Measurements from ENCODE around the gene TCERG1L. TPM values are rescaled to one million over a fixed set of nuclear protein-coding genes. Genes with fewer than 3 reads are reported as not detected.

The TCERG1L gene
- total RNA-seq, 2 donors from 2014 or later = not detected

DNA sequence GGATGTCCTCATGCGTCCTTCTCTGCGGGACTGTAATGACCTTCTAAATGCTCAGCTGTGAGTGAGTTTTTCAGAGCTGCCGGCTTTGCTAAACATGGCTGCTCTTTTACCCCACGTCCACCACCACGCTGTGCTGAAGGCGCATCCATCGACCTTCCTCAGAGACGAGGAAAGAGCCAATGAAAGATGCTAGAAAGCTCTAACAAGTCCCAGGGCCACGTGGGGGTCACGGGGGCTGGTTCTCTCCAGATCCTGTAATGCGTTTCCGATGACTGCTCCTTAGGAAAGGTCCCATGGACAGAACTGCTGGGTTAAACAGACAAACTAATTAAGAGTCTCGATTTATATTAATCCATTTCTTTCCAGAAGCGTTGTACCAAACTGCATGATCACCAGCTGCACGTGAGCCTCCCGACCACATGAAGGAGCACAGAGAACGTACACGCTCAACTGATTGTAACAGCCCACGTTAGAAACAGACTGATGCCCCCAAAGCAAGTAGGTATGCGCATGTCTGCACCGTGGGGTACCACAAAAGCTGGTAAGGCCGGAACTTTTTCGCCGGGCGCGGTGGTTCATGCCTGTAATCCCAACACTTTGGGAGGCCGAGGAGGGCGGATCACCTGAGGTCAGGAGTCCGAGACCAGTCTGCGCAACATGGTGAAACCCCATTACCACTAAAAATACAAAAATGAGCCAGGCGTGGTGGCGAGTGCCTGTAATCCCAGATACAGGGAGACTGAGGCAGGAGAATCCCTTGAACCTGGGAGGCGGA lies 109.6 kb downstream of the TCERG1L start:
- no peak overlapping the region for H3K27ac ChIP-seq
- TF ChIP-seq, protein P1, sequence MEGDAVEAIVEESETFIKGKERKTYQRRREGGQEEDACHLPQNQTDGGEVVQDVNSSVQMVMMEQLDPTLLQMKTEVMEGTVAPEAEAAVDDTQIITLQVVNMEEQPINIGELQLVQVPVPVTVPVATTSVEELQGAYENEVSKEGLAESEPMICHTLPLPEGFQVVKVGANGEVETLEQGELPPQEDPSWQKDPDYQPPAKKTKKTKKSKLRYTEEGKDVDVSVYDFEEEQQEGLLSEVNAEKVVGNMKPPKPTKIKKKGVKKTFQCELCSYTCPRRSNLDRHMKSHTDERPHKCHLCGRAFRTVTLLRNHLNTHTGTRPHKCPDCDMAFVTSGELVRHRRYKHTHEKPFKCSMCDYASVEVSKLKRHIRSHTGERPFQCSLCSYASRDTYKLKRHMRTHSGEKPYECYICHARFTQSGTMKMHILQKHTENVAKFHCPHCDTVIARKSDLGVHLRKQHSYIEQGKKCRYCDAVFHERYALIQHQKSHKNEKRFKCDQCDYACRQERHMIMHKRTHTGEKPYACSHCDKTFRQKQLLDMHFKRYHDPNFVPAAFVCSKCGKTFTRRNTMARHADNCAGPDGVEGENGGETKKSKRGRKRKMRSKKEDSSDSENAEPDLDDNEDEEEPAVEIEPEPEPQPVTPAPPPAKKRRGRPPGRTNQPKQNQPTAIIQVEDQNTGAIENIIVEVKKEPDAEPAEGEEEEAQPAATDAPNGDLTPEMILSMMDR (IDR thresholded peaks at IDR 0.05) = no peak
- H3K4me3 ChIP-seq = no peak overlapping the region
- H3K27me3 ChIP-seq (replicated peaks; ENCODE audit: insufficient read depth) = no peaks in the 10 kb centered on the region
- ATAC-seq (ENCODE audit: insufficient number of reproducible peaks, low FRiP score, low read depth) (no peak), DNase-seq (ENCODE audit: low spot score) (no peak)
- no peaks in the 10 kb centered on the region for H3K9me3 ChIP-seq
- H3K4me1 ChIP-seq (ENCODE audit: control insufficient read depth in 1 of 2, low read depth in 2 of 2) = no peaks in the 10 kb centered on the region
- no peaks in the 10 kb centered on the region for H3K36me3 ChIP-seq

DNA sequence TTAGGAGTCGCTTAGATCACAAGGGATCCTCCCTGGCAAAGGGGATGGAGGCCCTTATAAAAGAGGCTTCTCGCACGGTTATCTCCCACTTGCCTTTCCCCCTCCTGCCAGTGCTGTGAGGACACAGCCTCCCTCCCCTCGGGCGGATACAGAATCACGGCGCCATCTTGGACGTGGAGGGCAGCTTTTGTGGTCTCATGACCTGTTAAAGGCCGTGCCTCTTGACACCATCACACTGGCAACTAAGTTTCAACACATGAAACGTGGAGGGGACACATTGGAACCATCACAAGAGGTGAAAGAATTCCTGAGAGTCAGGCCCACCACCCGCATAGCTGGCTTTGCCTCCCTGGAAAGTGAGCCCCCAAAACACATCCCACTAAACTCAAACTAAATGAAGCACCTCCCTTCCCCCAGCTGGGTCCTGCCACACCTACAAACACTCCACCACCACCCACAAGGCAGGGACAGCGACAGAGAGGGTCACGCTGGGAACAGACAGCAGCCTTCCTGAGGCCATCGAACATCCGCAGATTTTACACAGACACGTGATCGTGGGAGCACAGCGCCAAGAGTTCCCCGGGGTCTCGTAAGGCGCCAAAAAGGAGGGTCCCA lies 110.6 kb downstream of the TCERG1L start:
- ATAC-seq (ENCODE audit: insufficient number of reproducible peaks, low FRiP score, low read depth) = no peak
- no peak overlapping the region for H3K27ac ChIP-seq
- TF ChIP-seq, protein P1 (IDR thresholded peaks at IDR 0.05) = no peak
- no peaks in the 10 kb centered on the region for H3K36me3 ChIP-seq
- no peak for DNase-seq (ENCODE audit: low spot score)
- H3K4me1 ChIP-seq (ENCODE audit: control insufficient read depth in 1 of 2, low read depth in 2 of 2) = no peaks in the 10 kb centered on the region
- no peaks in the 10 kb centered on the region for H3K27me3 ChIP-seq (replicated peaks; ENCODE audit: insufficient read depth)
- no peaks in the 10 kb centered on the region for H3K9me3 ChIP-seq
- H3K4me3 ChIP-seq = no peak overlapping the region

DNA sequence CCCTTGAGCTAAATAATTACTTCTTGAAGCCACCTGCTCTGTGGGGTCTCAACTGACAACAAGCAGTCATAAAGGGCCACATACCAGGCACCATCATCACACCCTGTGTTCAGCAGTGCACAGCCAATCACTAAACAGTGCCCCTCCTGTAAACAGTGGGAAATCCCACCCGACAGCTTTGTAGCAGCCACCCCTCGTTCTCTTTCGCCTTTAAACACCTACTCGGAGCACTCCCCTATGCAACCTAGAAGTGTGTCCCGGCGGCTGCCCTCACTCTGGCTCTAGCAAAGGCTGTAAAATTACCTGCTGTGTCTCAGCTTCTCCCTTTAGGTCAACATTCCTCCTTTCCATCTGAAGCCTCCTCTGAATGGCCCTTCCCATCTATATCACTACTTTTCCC lies 111.9 kb downstream of the TCERG1L start:
- Histone ChIP-seq H3K4me1 (ENCODE audit: control insufficient read depth in 1 of 2, low read depth in 2 of 2) (no peaks in the 10 kb centered on the region), H3K36me3 (no peaks in the 10 kb centered on the region), H3K4me3 (no peak overlapping the region), H3K27ac (no peak overlapping the region), H3K9me3 (no peaks in the 10 kb centered on the region), H3K27me3 (replicated peaks; ENCODE audit: insufficient read depth) (no peaks in the 10 kb centered on the region)
- ATAC-seq (ENCODE audit: insufficient number of reproducible peaks, low FRiP score, low read depth) (no peak), DNase-seq (ENCODE audit: low spot score) (no peak)
- TF ChIP-seq, protein P1 (IDR thresholded peaks at IDR 0.05) = no peak

DNA sequence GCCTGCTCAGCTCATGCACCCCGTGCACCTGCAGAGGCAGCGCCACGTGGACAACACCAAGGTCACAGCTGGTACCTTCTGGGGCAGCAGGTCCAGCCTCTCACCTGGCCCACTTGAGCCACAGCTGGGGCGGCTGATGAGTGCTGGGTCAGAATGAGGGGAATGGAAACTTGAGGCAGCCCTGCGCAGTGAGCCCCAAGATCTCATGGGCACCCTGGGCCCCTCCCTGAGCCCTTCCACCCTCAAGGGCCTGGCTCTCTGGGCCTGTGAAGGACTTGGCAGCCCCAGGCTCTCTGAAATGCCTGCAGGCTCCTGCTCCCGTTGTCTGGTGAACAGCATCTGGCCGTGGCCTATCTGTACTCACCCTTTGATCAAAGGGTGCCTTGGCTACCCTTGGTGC lies 112.7 kb downstream of the TCERG1L start:
- Histone ChIP-seq H3K9me3 (no peaks in the 10 kb centered on the region), H3K27me3 (replicated peaks; ENCODE audit: insufficient read depth) (no peaks in the 10 kb centered on the region), H3K27ac (no peak overlapping the region), H3K4me3 (no peak overlapping the region), H3K36me3 (no peaks in the 10 kb centered on the region), H3K4me1 (ENCODE audit: control insufficient read depth in 1 of 2, low read depth in 2 of 2) (no peaks in the 10 kb centered on the region)
- TF ChIP-seq, protein P1 (IDR thresholded peaks at IDR 0.05) = no peak
- no peak for DNase-seq (ENCODE audit: low spot score)
- ATAC-seq (ENCODE audit: insufficient number of reproducible peaks, low FRiP score, low read depth) = no peak

DNA sequence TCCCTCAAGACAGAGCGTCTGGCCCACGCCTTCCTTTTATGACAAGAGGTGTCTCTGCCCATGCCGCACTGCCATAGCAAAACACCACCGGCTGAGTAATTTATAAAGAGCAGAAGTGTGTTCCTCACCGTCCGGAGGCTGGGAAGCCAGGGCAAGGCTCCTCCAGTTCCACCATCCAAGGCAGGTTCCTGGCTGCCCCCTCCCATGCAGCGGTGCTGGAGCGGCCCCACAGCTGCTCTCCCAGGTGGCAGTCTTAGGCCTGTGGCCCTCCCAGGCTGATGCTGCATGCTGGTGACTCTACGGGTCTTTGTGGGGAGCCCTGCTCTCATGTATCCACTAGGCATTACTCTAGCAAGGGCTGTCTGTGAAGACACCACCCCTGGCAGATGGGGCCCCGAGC lies 113.1 kb downstream of the TCERG1L start:
- Histone ChIP-seq H3K27ac (no peak overlapping the region), H3K36me3 (no peaks in the 10 kb centered on the region), H3K4me3 (no peak overlapping the region), H3K4me1 (ENCODE audit: control insufficient read depth in 1 of 2, low read depth in 2 of 2) (no peaks in the 10 kb centered on the region), H3K9me3 (no peaks in the 10 kb centered on the region), H3K27me3 (replicated peaks; ENCODE audit: insufficient read depth) (no peaks in the 10 kb centered on the region)
- TF ChIP-seq, protein P1 (IDR thresholded peaks at IDR 0.05) = no peak
- DNase-seq (ENCODE audit: low spot score) = no peak
- ATAC-seq (ENCODE audit: insufficient number of reproducible peaks, low FRiP score, low read depth) = no peak

Data from thoracic aorta (tissue), 2 donors.